GM10847 (cell line): ENCODE results near the gene GNAI3.

ENCODE experiments used
- POLR2A ChIP-seq: IDR thresholded peaks from 2 replicates; pipeline ENCODE4 v1.6.1; 2011; ENCODE audit not compliant: insufficient read length; ENCODE audit errors: extremely low read depth

The GNAI3 gene

GRCh38 chr1:109630081-109630897 lies 81.9 kb downstream of the GNAI3 start:
- TF ChIP-seq POLR2A, result no peak

DNA sequence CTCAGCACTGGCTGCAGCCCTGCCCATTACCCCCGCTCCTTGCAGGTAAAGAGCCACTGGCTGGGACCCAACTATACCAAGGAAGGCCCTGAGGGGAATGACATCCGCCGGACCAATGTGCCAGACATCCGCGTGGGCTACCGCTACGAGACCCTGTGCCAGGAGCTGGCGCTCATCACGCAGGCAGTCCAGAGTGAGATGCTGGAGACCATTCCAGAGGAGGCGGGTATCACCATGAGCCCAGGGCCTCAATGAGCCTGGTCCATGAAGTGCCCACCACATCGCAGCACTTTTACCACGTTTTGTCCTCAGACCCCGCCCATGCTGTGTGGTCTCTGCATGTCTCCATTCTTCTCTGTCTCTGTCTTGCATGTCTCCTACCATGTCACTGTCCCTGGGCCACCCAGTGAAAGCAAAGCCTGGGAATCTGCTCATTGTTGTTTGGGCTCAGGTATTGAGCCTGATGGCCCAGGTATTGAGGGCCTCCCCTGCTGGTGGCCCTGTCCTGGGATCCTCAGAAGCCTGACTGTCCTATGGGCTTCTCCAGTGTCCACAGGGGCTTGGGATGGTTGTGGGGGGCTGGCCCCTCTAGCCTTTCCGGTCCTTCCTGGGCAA lies 82.6 kb downstream of the GNAI3 start:
- TF ChIP-seq POLR2A, result no peak

- TF ChIP-seq POLR2A, result no peak
These were observed 83.4 kb downstream of the GNAI3 start for GRCh38 chr1:109631513-109632505.

GRCh38 chr1:109632671-109633346 lies 84.4 kb downstream of the GNAI3 start:
- no peak for TF ChIP-seq POLR2A

DNA sequence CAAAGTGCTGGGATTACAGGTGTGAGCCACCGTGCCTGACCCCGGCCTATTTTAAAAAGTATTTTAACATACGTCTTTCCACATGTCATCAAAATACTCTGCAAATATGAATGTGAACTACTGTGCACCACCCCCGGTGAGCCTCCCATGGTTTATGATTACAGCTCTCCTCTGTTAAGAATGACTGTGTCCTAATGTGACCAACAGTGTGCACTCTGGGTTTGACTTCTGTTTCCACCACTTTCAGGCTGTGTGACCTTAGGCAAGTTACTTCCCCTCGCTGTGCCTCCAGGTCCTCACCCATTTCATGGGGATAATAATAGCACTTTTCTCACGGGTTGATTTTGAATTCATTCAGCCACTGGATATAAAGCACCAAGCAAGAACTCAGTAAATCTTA lies 85.9 kb downstream of the GNAI3 start:
- no peak for TF ChIP-seq POLR2A

- no peak for TF ChIP-seq POLR2A
These were observed 86.6 kb downstream of the GNAI3 start for GRCh38 chr1:109634771-109635750.

GRCh38 chr1:109635862-109636200 lies 87.4 kb downstream of the GNAI3 start:
- TF ChIP-seq POLR2A, result no peak

- no peak for TF ChIP-seq POLR2A
These were observed 88.0 kb downstream of the GNAI3 start for GRCh38 chr1:109636201-109636952.

- TF ChIP-seq POLR2A, result no peak
These were observed 89.0 kb downstream of the GNAI3 start for GRCh38 chr1:109637446-109637845.

DNA sequence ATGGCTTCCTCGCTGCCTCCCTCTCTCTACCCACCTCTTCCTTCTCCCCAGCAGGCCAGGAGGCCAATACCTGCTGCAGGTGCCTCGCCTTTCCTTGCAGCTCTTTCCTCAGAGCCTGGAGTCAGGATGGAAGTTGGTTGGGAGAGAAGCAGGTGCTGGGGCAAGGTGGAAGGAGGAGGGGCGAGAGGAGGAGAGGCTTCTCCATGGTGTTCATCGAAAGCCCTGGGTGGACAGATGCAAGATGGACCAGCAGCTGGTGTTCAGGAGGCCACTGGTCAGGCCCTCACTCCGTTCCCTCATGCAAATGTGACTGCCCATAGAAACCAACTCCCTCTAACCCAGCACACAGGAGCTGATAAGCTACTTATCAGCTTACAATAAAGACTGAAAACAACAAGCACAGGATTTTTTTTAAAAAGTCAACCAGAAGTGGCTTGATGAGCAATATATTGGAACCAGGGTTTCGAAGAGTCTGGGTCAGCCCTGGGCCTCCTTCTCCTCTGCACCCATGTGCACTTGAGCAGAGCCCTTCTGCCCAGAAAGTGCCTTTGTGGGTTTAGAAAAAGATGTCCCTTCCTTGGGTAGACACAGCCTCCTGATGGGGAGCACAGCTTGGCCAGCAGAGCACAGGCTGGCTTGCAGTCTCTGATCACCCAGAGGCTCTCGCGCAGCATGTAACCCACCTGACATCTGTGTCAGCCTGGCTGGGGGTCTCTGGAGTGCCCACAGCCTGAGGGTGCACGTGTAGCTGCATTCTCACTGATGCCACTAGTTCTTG lies 90.8 kb downstream of the GNAI3 start:
- TF ChIP-seq POLR2A, result no peak

GRCh38 chr1:109639841-109640184 lies 91.4 kb downstream of the GNAI3 start:
- no peak for TF ChIP-seq POLR2A

DNA sequence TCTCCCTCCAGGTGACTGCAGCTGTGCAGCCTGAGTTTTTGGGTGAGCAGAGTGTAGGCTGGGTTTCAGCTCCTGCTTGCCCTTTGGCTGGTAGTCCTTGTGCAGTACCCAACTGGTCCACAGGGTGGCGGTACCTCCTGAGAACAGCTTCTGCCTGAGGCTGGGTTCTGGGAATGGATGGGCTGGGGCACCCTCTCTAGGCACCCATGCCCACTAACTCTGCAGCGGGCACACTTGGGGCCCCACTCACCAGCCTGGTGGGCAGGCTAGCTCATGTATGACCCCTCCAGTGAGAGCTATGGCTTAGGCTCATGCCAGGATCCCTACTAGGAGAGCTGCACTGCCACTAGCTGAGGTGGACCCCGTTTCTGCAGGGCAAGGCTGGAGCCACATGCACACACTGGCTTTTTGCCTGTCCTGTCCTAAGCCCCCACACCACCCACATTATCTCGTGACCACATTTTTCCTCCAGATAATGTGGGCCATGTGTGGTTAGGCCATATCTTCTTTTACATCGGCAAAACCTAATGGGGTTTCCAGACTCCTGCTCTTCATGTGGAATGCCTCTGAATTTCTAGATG lies 92.0 kb downstream of the GNAI3 start:
- TF ChIP-seq POLR2A, result no peak
